K562 (cell line): ENCODE data around the gene APBB2. TPM values are rescaled to one million over a fixed set of nuclear protein-coding genes. Genes with fewer than 3 reads are reported as not detected.

Experiments
- ATAC-seq: fragments of 200-7000 bp; cut with Tn5 transposase; 3 replicates; pipeline ENCODE4 v1.9.1; 2020; ENCODE audit warnings: moderate library complexity
- BruUV-seq: library from RNA; stranded (reverse); fragments of 400-500 nt; replicated peaks from 2 replicates; lab custom pipeline; 2021; lab: Mats Ljungman, UMichigan
- CTCF ChIA-PET: fragments of 300-600 bp; formaldehyde crosslinking; extraction: SDS; loops from one replicate; lab custom pipeline; 2021; ENCODE audit warnings: low intra/inter-chr PET ratio; lab: Yijun Ruan, JAX
- POLR2A ChIA-PET: fragments of 300-600, 350-650 bp; sonication (Branson Sonifier 250); formaldehyde crosslinking; extraction: SDS; loops from one replicate; lab custom pipeline; 2021; ENCODE audit warnings: antibody characterized with exemption, inconsistent platforms; lab: Yijun Ruan, JAX
- DNase-seq, 4 experiments: peaks; one replicate each; pipeline versions ENCODE4 v3.0.0 to v3.0.0-alpha.2; 2011 to 2018; ENCODE audit warnings: low spot score in 3 of 4, mixed read lengths in 3 of 4; ENCODE audit errors: extremely low read depth in 1 of 4
- FAIRE-seq: peaks from 2 replicates; lab custom pipeline; 2011; peaks lifted over from hg19 to GRCh38; lab: Jason Lieb, UNC
- H2AFZ ChIP-seq: 2 replicates; pipeline ENCODE4 v1.6.0; 2011; ENCODE audit warnings: low read depth, low read length, control low read depth, inconsistent platforms
- H3K27ac ChIP-seq: fragments of 200-600 bp; 3 replicates; pipeline ENCODE4 v1.8.0; 2011; ENCODE audit warnings: low read depth, mild to moderate bottlenecking, control low read depth, inconsistent platforms, low read length, moderate library complexity, mixed read lengths; ENCODE audit errors: extremely low read depth
- H3K27me3 ChIP-seq, 2 experiments: fragments of 300-600 bp in 1 of 2; 2 replicates in 1 of 2; 3 replicates in 1 of 2; pipeline versions ENCODE4 v1.6.0 to v1.8.0; 2011; ENCODE audit warnings: inconsistent platforms in 2 of 2, low read length in 2 of 2, mild to moderate bottlenecking in 1 of 2, mixed read lengths in 1 of 2, moderate library complexity in 1 of 2; ENCODE audit not compliant: control insufficient read depth in 2 of 2, insufficient read depth in 2 of 2
- H3K36me3 ChIP-seq: fragments of 300-600 bp; 3 replicates; pipeline ENCODE4 v1.8.0; 2011; ENCODE audit warnings: mild to moderate bottlenecking, low read length, inconsistent platforms; ENCODE audit not compliant: control insufficient read depth, insufficient read depth
- H3K4me1 ChIP-seq, 2 experiments: fragments of 200-600 bp in 1 of 2; replicated peaks in 1 of 2; 2 replicates in 1 of 2; 3 replicates in 1 of 2; pipeline versions ENCODE4 v1.5.1 to v1.8.0; 2011; ENCODE audit warnings: inconsistent platforms in 2 of 2, low read length in 2 of 2, mild to moderate bottlenecking in 1 of 2, mixed read lengths in 1 of 2, moderate library complexity in 1 of 2; ENCODE audit not compliant: control insufficient read depth in 2 of 2, insufficient read depth in 2 of 2
- H3K4me2 ChIP-seq: 2 replicates; pipeline ENCODE4 v1.6.1; 2011; ENCODE audit warnings: low read length, control low read depth, inconsistent platforms, mixed read lengths; ENCODE audit not compliant: insufficient read depth
- H3K4me3 ChIP-seq: fragments of 200-600 bp; sonication (generic), shearing (Covaris generic); 2 replicates; pipeline ENCODE4 v1.5.1; 2016; ENCODE audit warnings: control low read depth, inconsistent platforms
- H3K79me2 ChIP-seq: fragments of 200-600 bp; 3 replicates; pipeline ENCODE4 v1.8.0; 2011; ENCODE audit warnings: low read length, inconsistent platforms; ENCODE audit not compliant: control insufficient read depth, insufficient read depth
- H3K9ac ChIP-seq, 2 experiments: 2 replicates each; pipeline versions ENCODE4 v1.6.0 to v1.6.1; 2011; ENCODE audit warnings: low read depth in 2 of 2, low read length in 2 of 2, control low read depth in 1 of 2, inconsistent platforms in 1 of 2, mild to moderate bottlenecking in 1 of 2, mixed read lengths in 1 of 2; ENCODE audit not compliant: insufficient read depth in 1 of 2
- H3K9me1 ChIP-seq: one replicate; pipeline ENCODE4 v1.6.0; 2011; ENCODE audit warnings: inconsistent platforms, mild to moderate bottlenecking, low read length, moderate library complexity; ENCODE audit not compliant: control insufficient read depth, insufficient read depth
- H3K9me3 ChIP-seq: replicated peaks from 2 replicates; pipeline ENCODE4 v1.5.1; 2011; ENCODE audit warnings: low read depth, low read length, inconsistent platforms; ENCODE audit not compliant: control insufficient read depth, insufficient read depth
- H4K20me1 ChIP-seq: replicated peaks from 2 replicates; pipeline ENCODE4 v1.6.1; 2011; ENCODE audit warnings: low read length, inconsistent platforms, mixed read lengths; ENCODE audit not compliant: control insufficient read depth, insufficient read depth
- ADNP ChIP-seq: fragments of 200-800 bp; sonication (Bioruptor generic); IDR thresholded peaks from 2 replicates; pipeline ENCODE4 v1.6.1; 2016; ENCODE audit warnings: missing genetic modification characterization, missing compliant biosample characterization
- CREB1 ChIP-seq, 2 experiments: sonication (generic) in 1 of 2; formaldehyde crosslinking in 1 of 2; IDR thresholded peaks; 2 replicates each; pipeline versions ENCODE4 v1.6.1 to v1.8.0; 2012 to 2022; ENCODE audit warnings: inconsistent platforms in 1 of 2, mild to moderate bottlenecking in 1 of 2, missing genetic modification reagents in 1 of 2, moderate library complexity in 1 of 2
- JUN ChIP-seq, 2 experiments: sonication (generic) in 1 of 2; formaldehyde crosslinking in 1 of 2; IDR thresholded peaks; 2 replicates each; pipeline versions ENCODE4 v1.6.1 to v1.8.0; 2012 to 2022; ENCODE audit warnings: borderline replicate concordance in 2 of 2, mild to moderate bottlenecking in 2 of 2, improper control_type of control experiment in 1 of 2, low read depth in 1 of 2, low read length in 1 of 2, missing genetic modification reagents in 1 of 2
- MBD2 ChIP-seq: sonication (generic); IDR thresholded peaks from 2 replicates; pipeline ENCODE4 v1.6.1; 2016; ENCODE audit warnings: low read depth, borderline replicate concordance
- MED1 ChIP-seq: sonication (generic); formaldehyde crosslinking; IDR thresholded peaks from 2 replicates; pipeline ENCODE4 v1.8.1; 2023; ENCODE audit warnings: missing genetic modification reagents, borderline replicate concordance
- NCOR1 ChIP-seq: fragments of 450-650 bp; IDR thresholded peaks from 2 replicates; pipeline ENCODE4 v1.6.1; 2016; ENCODE audit warnings: mild to moderate bottlenecking, moderate library complexity
- RHOXF2B ChIP-seq: fragments of 250-450 bp; sonication (Bioruptor Pico); conservative IDR thresholded peaks from 2 replicates; pipeline ENCODE4 v1.5.1; 2021
- ZNF717 ChIP-seq: fragments of 250-450 bp; sonication (Bioruptor Pico); IDR thresholded peaks from 2 replicates; pipeline ENCODE4 v1.5.0; 2021
- WGBS: fragments of 100-300 bp; shearing (Covaris generic); methylation state at CpG from one replicate; pipeline ENCODE4 v1.1.6; 2016; ENCODE audit warnings: low coverage, mixed read lengths; ENCODE audit not compliant: insufficient coverage; ENCODE audit errors: missing lambda C conversion rate; 5-methylcytosine and 5-hydroxymethylcytosine counted together
- in situ Hi-C: fragments of 300-500 bp; cut with MboI; formaldehyde crosslinking; loops from 4 replicates; pipeline ENCODE4 v1.15.0; 2018; ENCODE audit warnings: inconsistent platforms, mixed read lengths
- intact Hi-C: fragments of 100-400 bp; cut with micrococcal nuclease; formaldehyde crosslinking; loops from 2 replicates; pipeline ENCODE4 v1.14.2; 2022
- polyA plus RNA-seq, 8 experiments: library from polyadenylated mRNA; depleted of rRNA in 4 of 8; stranded (reverse) in 5 of 8; unstranded in 3 of 8; fragments of >200 nt; fragmentation: Nextera tagmentation in 2 of 8; fragmentation: Illumina TruSeq in 1 of 8; extraction: Ambion mirVana in 2 of 8; extraction: Trizol in 1 of 8; gene quantifications; 2 replicates each; pipeline versions ENCODE4 v1.2.1 to v1.2.3, GENCODE V29; 2011 to 2014; ENCODE audit warnings: inconsistent platforms in 1 of 8, missing spikeins in 1 of 8
- total RNA-seq, 7 experiments: library from RNA; depleted of rRNA in 6 of 7; stranded (reverse); fragments of >200 nt in 6 of 7; fragmentation: Illumina TruSeq in 2 of 7; extraction: Trizol in 2 of 7; gene quantifications; 2 replicates each; pipeline versions ENCODE4 v1.2.1 to v1.2.3, GENCODE V29; 2011 to 2021; ENCODE audit warnings: low replicate concordance in 1 of 7
- TF ChIP-seq, protein P1 (sequence below), 3 experiments: IDR thresholded peaks in 2 of 3; conservative IDR thresholded peaks in 1 of 3; 2 replicates each; pipeline ENCODE4 v1.5.1; 2011 to 2012; ENCODE audit warnings: low read length in 3 of 3, mild to moderate bottlenecking in 3 of 3, control low read depth in 2 of 3, improper control_type of control experiment in 1 of 3, inconsistent platforms in 1 of 3, low read depth in 1 of 3, mixed read lengths in 1 of 3, moderate library complexity in 1 of 3; ENCODE audit not compliant: insufficient read depth in 2 of 3
- TF ChIP-seq, protein P2 (sequence below): sonication (generic); formaldehyde crosslinking; IDR thresholded peaks from 2 replicates; pipeline ENCODE4 v1.8.0; 2022; ENCODE audit warnings: missing genetic modification reagents, mild to moderate bottlenecking, borderline replicate concordance
- TF ChIP-seq, protein P3 (sequence below), 2 experiments: fragments of 200-800 bp in 1 of 2; sonication (Bioruptor generic) in 1 of 2; sonication (generic) in 1 of 2; formaldehyde crosslinking in 1 of 2; IDR thresholded peaks in 1 of 2; conservative IDR thresholded peaks in 1 of 2; 2 replicates each; pipeline versions ENCODE4 v1.5.0 to v1.6.1; 2016 to 2020; ENCODE audit warnings: missing compliant biosample characterization in 1 of 2, missing genetic modification characterization in 1 of 2, missing genetic modification reagents in 1 of 2

Gene APBB2
- total and polyA plus RNA-seq, 9 of the 15 experiments (the other 6 are each of a cell fraction or from before 2014, with no cell fraction given) = 0.08 to 2.1 (median 1.4) TPM

DNA sequence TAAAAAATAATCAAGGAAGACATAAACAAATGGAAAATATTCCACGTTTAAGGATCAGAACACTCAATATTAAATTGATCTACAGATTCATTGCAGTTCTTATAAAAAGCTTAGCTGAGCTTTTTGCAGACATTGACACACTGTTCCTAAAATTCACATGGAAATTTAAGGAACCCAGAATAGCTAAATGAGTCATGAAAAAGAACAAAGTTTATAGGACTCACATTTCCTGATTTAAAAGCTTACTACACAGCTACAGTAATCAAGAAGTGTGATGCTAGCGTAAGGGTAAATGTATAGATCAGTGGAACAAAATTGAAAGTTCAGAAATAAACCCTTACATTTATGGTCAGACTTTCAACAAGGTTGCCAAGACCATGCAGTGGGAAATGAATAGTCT, 431.5 kb downstream of the APBB2 start:
- POLR2A ChIA-PET = interaction anchor here (0.6 to 1.0 kb wide), 2 partner anchors 10 to 606 kb away, joined by 3 read pairs; no protein-coding TSS in a partner anchor
- WGBS = 0% methylated on average over 2 of the region's 2 CpGs
- FAIRE-seq = no peak

DNA sequence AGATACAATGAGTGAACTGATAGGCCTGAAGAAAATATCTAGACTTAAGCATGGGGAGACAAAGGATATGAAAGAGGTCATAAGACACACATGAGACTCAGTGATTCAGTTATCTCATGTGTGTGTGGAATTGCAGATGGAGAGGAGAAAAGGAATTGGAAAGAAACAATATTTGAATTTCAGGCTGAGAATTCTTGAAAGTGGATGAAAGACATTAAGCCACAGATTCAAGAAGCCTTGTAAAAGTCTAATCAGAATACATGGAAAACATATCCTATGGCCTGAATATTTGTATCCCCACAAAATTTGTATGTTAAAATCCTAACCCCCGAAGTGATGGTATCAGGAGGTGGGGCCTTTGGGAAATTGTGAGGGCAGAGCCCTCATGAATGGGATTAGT, 436.3 kb downstream of the APBB2 start:
- no peaks in the 10 kb centered on the region for H3K79me2 ChIP-seq
- ATAC-seq (no peak), DNase-seq (no peak), FAIRE-seq (no peak)
- no peaks in the 10 kb centered on the region for H3K9me3 ChIP-seq
- no peaks in the 10 kb centered on the region for H3K9me1 ChIP-seq
- H2AFZ ChIP-seq = no peak overlapping the region
- 0% methylated on average over 1 of the region's 1 CpG for WGBS
- no peaks in the 10 kb centered on the region for H3K36me3 ChIP-seq
- ChIA-PET POLR2A (no interaction called here), CTCF (no interaction called here)
- intact Hi-C loops = no loop called here
- H3K4me1 ChIP-seq = no peaks in the 10 kb centered on the region
- no peaks in the 10 kb centered on the region for H4K20me1 ChIP-seq
- no peak overlapping the region for H3K9ac ChIP-seq
- no peak overlapping the region for H3K4me3 ChIP-seq
- in situ Hi-C loops = no loop called here
- H3K4me2 ChIP-seq = no peak overlapping the region
- BruUV-seq = no TSS peak
- H3K27ac ChIP-seq = no peak overlapping the region
- no peaks in the 10 kb centered on the region for H3K27me3 ChIP-seq
- TF ChIP-seq JUN (IDR thresholded peaks at IDR 0.05; ENCODE audit: borderline replicate concordance, low read depth, low read length) = no peak
- no peak for TF ChIP-seq JUN (CRISPR knock-in tag; IDR thresholded peaks at IDR 0.05; ENCODE audit: borderline replicate concordance)
- no peak for TF ChIP-seq MED1 (CRISPR knock-in tag)
- TF ChIP-seq, protein P1, sequence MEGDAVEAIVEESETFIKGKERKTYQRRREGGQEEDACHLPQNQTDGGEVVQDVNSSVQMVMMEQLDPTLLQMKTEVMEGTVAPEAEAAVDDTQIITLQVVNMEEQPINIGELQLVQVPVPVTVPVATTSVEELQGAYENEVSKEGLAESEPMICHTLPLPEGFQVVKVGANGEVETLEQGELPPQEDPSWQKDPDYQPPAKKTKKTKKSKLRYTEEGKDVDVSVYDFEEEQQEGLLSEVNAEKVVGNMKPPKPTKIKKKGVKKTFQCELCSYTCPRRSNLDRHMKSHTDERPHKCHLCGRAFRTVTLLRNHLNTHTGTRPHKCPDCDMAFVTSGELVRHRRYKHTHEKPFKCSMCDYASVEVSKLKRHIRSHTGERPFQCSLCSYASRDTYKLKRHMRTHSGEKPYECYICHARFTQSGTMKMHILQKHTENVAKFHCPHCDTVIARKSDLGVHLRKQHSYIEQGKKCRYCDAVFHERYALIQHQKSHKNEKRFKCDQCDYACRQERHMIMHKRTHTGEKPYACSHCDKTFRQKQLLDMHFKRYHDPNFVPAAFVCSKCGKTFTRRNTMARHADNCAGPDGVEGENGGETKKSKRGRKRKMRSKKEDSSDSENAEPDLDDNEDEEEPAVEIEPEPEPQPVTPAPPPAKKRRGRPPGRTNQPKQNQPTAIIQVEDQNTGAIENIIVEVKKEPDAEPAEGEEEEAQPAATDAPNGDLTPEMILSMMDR (IDR thresholded peaks at IDR 0.05 in 2 of 3, conservative IDR thresholded peaks at IDR 0.05 in 1 of 3; ENCODE audit: insufficient read depth in 2 of 3, low read depth in 1 of 3, low read length in 3 of 3) = no peak
- TF ChIP-seq, protein P2, sequence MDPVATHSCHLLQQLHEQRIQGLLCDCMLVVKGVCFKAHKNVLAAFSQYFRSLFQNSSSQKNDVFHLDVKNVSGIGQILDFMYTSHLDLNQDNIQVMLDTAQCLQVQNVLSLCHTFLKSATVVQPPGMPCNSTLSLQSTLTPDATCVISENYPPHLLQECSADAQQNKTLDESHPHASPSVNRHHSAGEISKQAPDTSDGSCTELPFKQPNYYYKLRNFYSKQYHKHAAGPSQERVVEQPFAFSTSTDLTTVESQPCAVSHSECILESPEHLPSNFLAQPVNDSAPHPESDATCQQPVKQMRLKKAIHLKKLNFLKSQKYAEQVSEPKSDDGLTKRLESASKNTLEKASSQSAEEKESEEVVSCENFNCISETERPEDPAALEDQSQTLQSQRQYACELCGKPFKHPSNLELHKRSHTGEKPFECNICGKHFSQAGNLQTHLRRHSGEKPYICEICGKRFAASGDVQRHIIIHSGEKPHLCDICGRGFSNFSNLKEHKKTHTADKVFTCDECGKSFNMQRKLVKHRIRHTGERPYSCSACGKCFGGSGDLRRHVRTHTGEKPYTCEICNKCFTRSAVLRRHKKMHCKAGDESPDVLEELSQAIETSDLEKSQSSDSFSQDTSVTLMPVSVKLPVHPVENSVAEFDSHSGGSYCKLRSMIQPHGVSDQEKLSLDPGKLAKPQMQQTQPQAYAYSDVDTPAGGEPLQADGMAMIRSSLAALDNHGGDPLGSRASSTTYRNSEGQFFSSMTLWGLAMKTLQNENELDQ (CRISPR knock-in tag) = no peak
- no peak for TF ChIP-seq ZNF717
- no peak for TF ChIP-seq NCOR1

More for the DNA sequence above, 431.5 kb downstream of the APBB2 start:
- no peaks in the 10 kb centered on the region for H3K36me3 ChIP-seq
- BruUV-seq = no TSS peak
- no peak overlapping the region for H2AFZ ChIP-seq
- H3K9me3 ChIP-seq = no peaks in the 10 kb centered on the region
- no peak overlapping the region for H3K4me3 ChIP-seq
- ATAC-seq (no peak), DNase-seq (no peak)
- TF ChIP-seq MBD2 (no peak), RHOXF2B (CRISPR knock-in tag) (no peak), CREB1 (IDR thresholded peaks at IDR 0.05) (no peak), CREB1 (CRISPR knock-in tag; IDR thresholded peaks at IDR 0.05) (no peak), ADNP (tag) (no peak)
- TF ChIP-seq, protein P3, sequence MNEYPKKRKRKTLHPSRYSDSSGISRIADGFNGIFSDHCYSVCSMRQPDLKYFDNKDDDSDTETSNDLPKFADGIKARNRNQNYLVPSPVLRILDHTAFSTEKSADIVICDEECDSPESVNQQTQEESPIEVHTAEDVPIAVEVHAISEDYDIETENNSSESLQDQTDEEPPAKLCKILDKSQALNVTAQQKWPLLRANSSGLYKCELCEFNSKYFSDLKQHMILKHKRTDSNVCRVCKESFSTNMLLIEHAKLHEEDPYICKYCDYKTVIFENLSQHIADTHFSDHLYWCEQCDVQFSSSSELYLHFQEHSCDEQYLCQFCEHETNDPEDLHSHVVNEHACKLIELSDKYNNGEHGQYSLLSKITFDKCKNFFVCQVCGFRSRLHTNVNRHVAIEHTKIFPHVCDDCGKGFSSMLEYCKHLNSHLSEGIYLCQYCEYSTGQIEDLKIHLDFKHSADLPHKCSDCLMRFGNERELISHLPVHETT (CRISPR knock-in tag; conservative IDR thresholded peaks at IDR 0.05 in 1 of 2, IDR thresholded peaks at IDR 0.05 in 1 of 2) = no peak
- intact Hi-C loops = no loop called here
- H3K27ac ChIP-seq = no peak overlapping the region
- no peaks in the 10 kb centered on the region for H4K20me1 ChIP-seq
- no peak overlapping the region for H3K9ac ChIP-seq
- in situ Hi-C loops = no loop called here
- H3K9me1 ChIP-seq = no peaks in the 10 kb centered on the region
- CTCF ChIA-PET = no interaction called here
- peaks cover 0 to 2% of the 10 kb centered on the region in 2 experiments; a peak in 1 of 5 replicates for H3K27me3 ChIP-seq
- no peaks in the 10 kb centered on the region for H3K4me1 ChIP-seq
- no peak overlapping the region for H3K4me2 ChIP-seq
- H3K79me2 ChIP-seq = no peaks in the 10 kb centered on the region
